KMS-11 (cell line): ENCODE measurements around the gene LRRTM4.

ENCODE experiments used
- H2AFZ ChIP-seq: fragments of 200-600 bp; sonication (generic); 2 replicates; pipeline ENCODE4 v1.6.1; 2016; ENCODE audit warnings: antibody characterized with exemption, mixed run types, low read depth
- H3K27ac ChIP-seq: fragments of 200-600 bp; sonication (generic); 2 replicates; pipeline ENCODE4 v1.6.1; 2016; ENCODE audit warnings: mild to moderate bottlenecking, mixed run types
- H3K27me3 ChIP-seq: fragments of 200-600 bp; sonication (generic); 2 replicates; pipeline ENCODE4 v1.6.1; 2017; ENCODE audit warnings: mild to moderate bottlenecking, low read depth, mixed run types, moderate library complexity; ENCODE audit not compliant: insufficient read depth
- H3K36me3 ChIP-seq: fragments of 200-600 bp; sonication (generic); 2 replicates; pipeline ENCODE4 v1.6.1; 2017; ENCODE audit warnings: mild to moderate bottlenecking, mixed run types; ENCODE audit not compliant: insufficient read depth
- H3K4me1 ChIP-seq: fragments of 200-600 bp; sonication (generic); 2 replicates; pipeline ENCODE4 v1.6.1; 2016; ENCODE audit warnings: mild to moderate bottlenecking, low read depth, mixed run types; ENCODE audit not compliant: poor library complexity, severe bottlenecking
- H3K4me2 ChIP-seq: fragments of 200-600 bp; sonication (generic); 2 replicates; pipeline ENCODE4 v1.7.0; 2016; ENCODE audit warnings: mild to moderate bottlenecking, mixed run types
- H3K4me3 ChIP-seq: fragments of 200-600 bp; sonication (generic); IDR thresholded peaks from 2 replicates; pipeline ENCODE4 v1.6.1; 2017; ENCODE audit warnings: low read depth, low read length, mixed read lengths; ENCODE audit not compliant: insufficient read depth
- H3K79me2 ChIP-seq: fragments of 200-600 bp; sonication (generic); 2 replicates; pipeline ENCODE4 v1.6.1; 2016; ENCODE audit warnings: low read depth, mixed run types; ENCODE audit not compliant: insufficient read depth
- H3K9ac ChIP-seq: fragments of 200-600 bp; sonication (generic); 2 replicates; pipeline ENCODE4 v1.6.1; 2016; ENCODE audit warnings: mild to moderate bottlenecking, mixed run types
- H4K20me1 ChIP-seq: fragments of 200-600 bp; sonication (generic); 2 replicates; pipeline ENCODE4 v1.6.1; 2016; ENCODE audit warnings: mild to moderate bottlenecking, mixed run types; ENCODE audit not compliant: insufficient read depth
- CTCF ChIP-seq: fragments of 200-600 bp; sonication (generic); conservative IDR thresholded peaks from 2 replicates; pipeline ENCODE4 v1.6.1; 2017; ENCODE audit warnings: low read depth, mild to moderate bottlenecking, antibody characterized with exemption, low read length, moderate library complexity, mixed read lengths

Gene LRRTM4

GRCh38 chr2:77284353-77284752 is 237.8 kb downstream of the LRRTM4 start:
- Histone ChIP-seq H3K79me2 (no peaks in the 10 kb centered on the region), H2AFZ (no peak overlapping the region), H3K4me2 (no peak overlapping the region), H3K36me3 (no peaks in the 10 kb centered on the region), H3K4me1 (no peaks in the 10 kb centered on the region), H4K20me1 (no peaks in the 10 kb centered on the region), H3K9ac (no peak overlapping the region), H3K4me3 (no peak overlapping the region), H3K27me3 (no peaks in the 10 kb centered on the region), H3K27ac (no peak overlapping the region)
- no peak for TF ChIP-seq CTCF

- no peak overlapping the region for H3K4me3 ChIP-seq
- H3K4me2 ChIP-seq, result no peak overlapping the region
- H3K79me2 ChIP-seq, result no peaks in the 10 kb centered on the region
- no peaks in the 10 kb centered on the region for H3K36me3 ChIP-seq
- TF ChIP-seq CTCF, result no peak
- H3K27me3 ChIP-seq, result no peaks in the 10 kb centered on the region
- H3K27ac ChIP-seq, result no peak overlapping the region
- no peaks in the 10 kb centered on the region for H4K20me1 ChIP-seq
- H3K4me1 ChIP-seq, result no peaks in the 10 kb centered on the region
- no peak overlapping the region for H2AFZ ChIP-seq
- no peak overlapping the region for H3K9ac ChIP-seq
Observed at GRCh38 chr2:77271262-77271661, 250.9 kb downstream of the LRRTM4 start.

- Histone ChIP-seq H3K36me3 (no peaks in the 10 kb centered on the region), H2AFZ (no peak overlapping the region), H3K27me3 (no peaks in the 10 kb centered on the region), H3K4me2 (no peak overlapping the region), H4K20me1 (no peaks in the 10 kb centered on the region), H3K4me1 (no peaks in the 10 kb centered on the region), H3K27ac (no peak overlapping the region), H3K9ac (no peak overlapping the region), H3K79me2 (no peaks in the 10 kb centered on the region), H3K4me3 (no peak overlapping the region)
- TF ChIP-seq CTCF, result no peak
Observed at GRCh38 chr2:77270433-77270832, 251.7 kb downstream of the LRRTM4 start.

GRCh38 chr2:77268626-77269025 is 253.6 kb downstream of the LRRTM4 start:
- H3K9ac ChIP-seq, result no peak overlapping the region
- H3K79me2 ChIP-seq, result no peaks in the 10 kb centered on the region
- no peak overlapping the region for H3K4me3 ChIP-seq
- no peaks in the 10 kb centered on the region for H4K20me1 ChIP-seq
- no peak for TF ChIP-seq CTCF
- no peaks in the 10 kb centered on the region for H3K4me1 ChIP-seq
- no peak overlapping the region for H3K4me2 ChIP-seq
- no peak overlapping the region for H2AFZ ChIP-seq
- H3K27me3 ChIP-seq, result no peaks in the 10 kb centered on the region
- H3K27ac ChIP-seq, result no peak overlapping the region
- no peaks in the 10 kb centered on the region for H3K36me3 ChIP-seq
